HepG2 (cell line): Measurements from ENCODE around the gene HMGN1. TPM values are rescaled to one million over a fixed set of nuclear protein-coding genes. Genes with fewer than 3 reads are reported as not detected.
A peak's percentile ranks its signal among the peaks of the same experiment; 100 is the strongest.

Experiments
- ATAC-seq: fragments of 200-7000 bp; cut with Tn5 transposase; 3 replicates; pipeline ENCODE4 v1.9.1; 2020; ENCODE audit warnings: mild to moderate bottlenecking, moderate library complexity
- BruUV-seq: library from RNA; stranded (reverse); fragments of 400-500 nt; replicated peaks from 2 replicates; lab custom pipeline; 2021; lab: Mats Ljungman, UMichigan
- CTCF ChIA-PET: fragments of 300-600 bp; formaldehyde crosslinking; extraction: SDS; loops from one replicate; lab custom pipeline; 2021; ENCODE audit warnings: low total read pairs, inconsistent platforms, low intra/inter-chr PET ratio; lab: Yijun Ruan, JAX
- POLR2A ChIA-PET: fragments of 350-600 bp; sonication (Branson Sonifier 250); formaldehyde crosslinking; loops from one replicate; lab custom pipeline; 2020; ENCODE audit warnings: antibody characterized with exemption, inconsistent platforms; lab: Yijun Ruan, JAX
- DNase-seq: peaks from one replicate; pipeline ENCODE4 v3.0.0-alpha.2; 2015; ENCODE audit warnings: low spot score
- FAIRE-seq: peaks from 3 replicates; lab custom pipeline; 2011; peaks lifted over from hg19 to GRCh38; lab: Jason Lieb, UNC
- H2AFZ ChIP-seq: one replicate; pipeline ENCODE4 v1.6.1; 2011; ENCODE audit warnings: low read length, inconsistent platforms
- H3K27ac ChIP-seq: fragments of 300-600 bp; 3 replicates; pipeline ENCODE4 v1.8.0; 2011; ENCODE audit warnings: mixed run types, mild to moderate bottlenecking, mixed read lengths, low read length, inconsistent platforms; ENCODE audit not compliant: insufficient read depth; ENCODE audit errors: extremely low read length
- H3K27me3 ChIP-seq, 2 experiments: fragments of 200-600 bp in 1 of 2; 2 replicates in 1 of 2; 3 replicates in 1 of 2; pipeline versions ENCODE4 v1.6.0 to v1.8.0; 2011; ENCODE audit warnings: low read length in 2 of 2, mild to moderate bottlenecking in 2 of 2, moderate library complexity in 2 of 2, inconsistent platforms in 1 of 2; ENCODE audit not compliant: insufficient read depth in 2 of 2, control insufficient read depth in 1 of 2
- H3K36me3 ChIP-seq, 2 experiments: fragments of 200-600 bp in 1 of 2; replicated peaks in 1 of 2; 2 replicates in 1 of 2; 3 replicates in 1 of 2; pipeline versions ENCODE4 v1.5.1 to v1.8.0; 2011; ENCODE audit warnings: low read length in 2 of 2, inconsistent platforms in 1 of 2; ENCODE audit not compliant: insufficient read depth in 2 of 2, control insufficient read depth in 1 of 2
- H3K4me1 ChIP-seq: 2 replicates; pipeline ENCODE4 v1.5.1; 2012; ENCODE audit warnings: low read length, inconsistent platforms; ENCODE audit not compliant: insufficient read depth
- H3K4me2 ChIP-seq: 2 replicates; pipeline ENCODE4 v1.6.0; 2011; ENCODE audit warnings: low read depth, low read length, inconsistent platforms
- H3K4me3 ChIP-seq, 3 experiments: fragments of 200-600 bp in 1 of 3; sonication (generic), shearing (Covaris generic) in 1 of 3; replicated peaks in 1 of 3; 2 replicates each; pipeline ENCODE4 v1.5.1; 2011 to 2016; ENCODE audit warnings: low read length in 3 of 3, inconsistent platforms in 2 of 3, low read depth in 2 of 3, mild to moderate bottlenecking in 2 of 3, control low read depth in 1 of 3, mixed read lengths in 1 of 3; ENCODE audit not compliant: insufficient read depth in 1 of 3
- H3K79me2 ChIP-seq: one replicate; pipeline ENCODE4 v1.6.1; 2011; ENCODE audit warnings: low read length, inconsistent platforms; ENCODE audit not compliant: insufficient read depth
- H3K9ac ChIP-seq: 2 replicates; pipeline ENCODE4 v1.6.0; 2011; ENCODE audit warnings: mild to moderate bottlenecking, low read depth, low read length, inconsistent platforms; ENCODE audit not compliant: insufficient read depth
- H3K9me3 ChIP-seq: 2 replicates; pipeline ENCODE4 v1.5.1; 2012; ENCODE audit warnings: mild to moderate bottlenecking, low read length
- H4K20me1 ChIP-seq: 2 replicates; pipeline ENCODE4 v1.6.0; 2011; ENCODE audit warnings: inconsistent platforms, mild to moderate bottlenecking, low read length, moderate library complexity; ENCODE audit not compliant: insufficient read depth
- ETV5 ChIP-seq: IDR thresholded peaks from 2 replicates; pipeline ENCODE4 v1.6.1; 2018; ENCODE audit warnings: missing biosample characterization, missing genetic modification reagents, inconsistent platforms, borderline replicate concordance
- FOXA1 ChIP-seq, 2 experiments: fragments of 450-650 bp in 1 of 2; sonication (generic) in 1 of 2; formaldehyde crosslinking in 1 of 2; IDR thresholded peaks; 2 replicates each; pipeline versions ENCODE4 v1.4.0 to v1.6.1; 2016 to 2020; ENCODE audit warnings: missing genetic modification reagents in 1 of 2
- HDAC2 ChIP-seq: sonication (generic); formaldehyde crosslinking; IDR thresholded peaks from 2 replicates; pipeline ENCODE4 v1.4.0; 2020; ENCODE audit warnings: missing genetic modification reagents
- MEIS1 ChIP-seq: sonication (generic); formaldehyde crosslinking; IDR thresholded peaks from 2 replicates; pipeline ENCODE4 v1.9.0; 2021; ENCODE audit warnings: mild to moderate bottlenecking, missing genetic modification reagents, moderate library complexity, borderline replicate concordance
- PPARG ChIP-seq: conservative IDR thresholded peaks from 2 replicates; pipeline ENCODE4 v1.6.1; 2016; ENCODE audit warnings: missing biosample characterization, missing genetic modification reagents
- SRSF9 ChIP-seq: fragments of 200-400 bp; formaldehyde crosslinking; IDR thresholded peaks from 2 replicates; pipeline ENCODE4 v1.6.1; 2018; ENCODE audit warnings: borderline replicate concordance, mild to moderate bottlenecking, low read depth, low read length; ENCODE audit not compliant: insufficient read depth, poor library complexity, severe bottlenecking
- ZNF567 ChIP-seq: sonication (generic); formaldehyde crosslinking; IDR thresholded peaks from 2 replicates; pipeline ENCODE4 v1.8.1; 2023; ENCODE audit warnings: mild to moderate bottlenecking, missing genetic modification reagents, borderline replicate concordance
- ZNF598 ChIP-seq: sonication (generic); formaldehyde crosslinking; IDR thresholded peaks from 2 replicates; pipeline ENCODE4 v1.5.1; 2020; ENCODE audit warnings: mild to moderate bottlenecking, missing genetic modification reagents, borderline replicate concordance
- WGBS: methylation state at CpG from one replicate; pipeline ENCODE4 v1.1.6; 2017; ENCODE audit warnings: low lambda C conversion rate; 5-methylcytosine and 5-hydroxymethylcytosine counted together
- in situ Hi-C: cut with HindIII; loops from 2 replicates; pipeline ENCODE4 v1.10.0; 2017; ENCODE audit warnings: low pct_unique_long_range_greater_than_20kb; ENCODE audit not compliant: extremely low pct_ligation_motif_present
- intact Hi-C: fragments of 100-400 bp; cut with micrococcal nuclease; formaldehyde crosslinking; loops from one replicate; pipeline ENCODE4 v1.10.0; 2022; ENCODE audit not compliant: unreplicated experiment
- polyA plus RNA-seq, 8 experiments: library from polyadenylated mRNA; depleted of rRNA in 3 of 8; stranded (reverse) in 7 of 8; unstranded in 1 of 8; fragments of >200 nt; fragmentation: Illumina TruSeq in 4 of 8; extraction: Trizol in 4 of 8; gene quantifications; 2 replicates each; pipeline versions ENCODE4 v1.2.1 to v1.2.3, GENCODE V29; 2011 to 2016; ENCODE audit warnings: low read depth in 4 of 8, missing spikeins in 1 of 8, mixed read lengths in 1 of 8; ENCODE audit not compliant: insufficient read depth in 1 of 8
- total RNA-seq, 5 experiments: library from RNA; depleted of rRNA; stranded (reverse); fragments of >200 nt; fragmentation: Illumina TruSeq; extraction: Trizol; gene quantifications; 2 replicates each; pipeline ENCODE4 v1.2.3, GENCODE V29; 2016; ENCODE audit warnings: low read depth in 1 of 5
- TF ChIP-seq, protein P1 (sequence below): sonication (generic); formaldehyde crosslinking; IDR thresholded peaks from 2 replicates; pipeline ENCODE4 v1.8.1; 2023; ENCODE audit warnings: missing genetic modification reagents, mild to moderate bottlenecking, borderline replicate concordance
- TF ChIP-seq, protein P2 (sequence below): sonication (generic); formaldehyde crosslinking; IDR thresholded peaks from 2 replicates; pipeline ENCODE4 v1.4.0; 2020; ENCODE audit warnings: missing genetic modification reagents, borderline replicate concordance
- TF ChIP-seq, protein P3 (sequence below): sonication (generic); formaldehyde crosslinking; IDR thresholded peaks from 2 replicates; pipeline ENCODE4 v1.4.0; 2020; ENCODE audit warnings: missing genetic modification reagents
- TF ChIP-seq, protein P4 (sequence below): sonication (generic); formaldehyde crosslinking; IDR thresholded peaks from 2 replicates; pipeline ENCODE4 v1.5.0; 2020; ENCODE audit warnings: mild to moderate bottlenecking, missing genetic modification reagents

The HMGN1 gene
- total and polyA plus RNA-seq, 2 of the 13 experiments (the other 11 are each of a cell fraction or from before 2014, with no cell fraction given) = 104 to 286 TPM

DNA sequence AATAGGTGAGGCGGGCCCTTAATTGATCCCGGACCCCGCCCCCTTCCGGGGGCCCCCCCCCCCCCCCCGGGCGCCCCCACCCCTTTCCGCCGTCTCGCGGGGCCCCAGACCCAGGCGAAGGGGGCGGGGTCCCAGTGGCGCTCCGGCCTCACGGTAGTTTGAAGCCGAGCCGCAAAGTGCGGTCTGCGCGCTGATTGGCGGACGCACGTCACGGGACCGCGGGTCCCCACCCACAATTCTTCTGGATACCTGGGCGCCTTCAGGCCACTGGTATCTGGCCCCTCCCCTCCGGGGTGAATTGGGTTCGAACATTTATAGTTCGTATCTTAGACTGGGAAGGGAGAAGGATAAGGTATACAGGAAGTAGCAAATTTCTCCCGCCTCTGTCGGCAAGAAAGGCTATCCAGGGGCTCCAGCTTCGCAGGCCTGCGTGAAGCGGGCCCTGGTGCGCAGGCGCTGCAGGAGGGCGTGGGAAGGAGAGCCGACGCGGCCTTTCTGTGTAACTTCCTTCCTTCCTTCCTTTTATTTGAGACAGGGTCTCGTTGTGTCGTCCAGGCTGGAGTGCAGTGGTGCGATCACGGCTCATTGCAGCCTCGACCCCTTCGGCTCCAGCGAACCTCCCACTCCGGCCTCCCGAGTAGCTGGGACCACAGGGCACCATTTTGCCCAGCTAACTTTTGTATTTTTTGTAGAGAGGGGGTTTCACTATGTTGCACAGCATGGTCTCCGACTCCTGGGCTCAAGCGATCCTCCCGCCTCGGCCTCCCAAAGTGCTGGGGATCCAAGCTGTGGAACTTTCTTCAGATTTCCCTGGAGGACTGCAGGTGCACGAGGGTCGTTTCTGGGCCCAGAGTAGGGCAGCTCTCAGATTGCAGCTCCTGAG, 564 bp upstream of the HMGN1 start:
- Histone ChIP-seq H3K9ac (peak overlapping the region; percentile 88), H3K9me3 (no peaks in the 10 kb centered on the region), H4K20me1 (peaks cover 11% of the 10 kb centered on the region), H3K27ac (peak overlapping the region; percentile 96), H3K4me2 (peak overlapping the region; percentile 82), H3K27me3 (no peaks in the 10 kb centered on the region; a peak in 1 of 5 replicates), H3K36me3 (peaks cover 0 to 14% of the 10 kb centered on the region in 2 experiments; a peak in 3 of 5 replicates), H3K79me2 (peaks cover 39% of the 10 kb centered on the region), H3K4me3 (peak overlapping the region; percentile 73 to 83 (median 82)), H3K4me1 (peaks cover 40% of the 10 kb centered on the region), H2AFZ (peak overlapping the region; percentile 82)
- under 1% methylated on average over 27 of the region's 56 CpGs for WGBS
- intact Hi-C loops (loop anchor here (2.0 kb wide), 1 partner anchor 37 kb away; the partner anchor contains the start of gene BRWD1), in situ Hi-C loops (loop anchor here (5.0 to 10.0 kb wide), 2 partner anchors 38 to 95 kb away; partner anchors contain the start of gene LCA5L)
- CTCF ChIA-PET = no interaction called here
- peak; percentile 60 for FAIRE-seq
- peak; percentile 95 for ATAC-seq
- DNase-seq = peak; percentile 93
- POLR2A ChIA-PET = interaction anchor here (0.6 to 4.1 kb wide), 12 partner anchors 10 to 166 kb away, joined by 3 to 38 read pairs (median 5); partner anchors contain the start of genes BRWD1 and PSMG1
- TSS peak; percentile 87 for BruUV-seq
- TF ChIP-seq MEIS1 (peak; percentile 65; the same call in 1 of the 2 replicates), HDAC2 (CRISPR knock-in tag) (peak; percentile 29; the same call in 1 of the 2 replicates), ZNF598 (CRISPR knock-in tag) (peak; percentile 36; the same call in 1 of the 2 replicates), PPARG (CRISPR knock-in tag) (0 out of 2 replicates have a peak, but pooled peaks have one; percentile 14), ZNF567 (CRISPR knock-in tag) (0 out of 2 replicates have a peak, but pooled peaks have one; percentile 50), ETV5 (CRISPR knock-in tag) (peak; percentile 59), FOXA1 (IDR thresholded peaks at IDR 0.05) (no peak), FOXA1 (CRISPR knock-in tag; IDR thresholded peaks at IDR 0.05) (peak; percentile 32; the same call in 1 of the 2 replicates), SRSF9 (no peak)
- TF ChIP-seq, protein P1, sequence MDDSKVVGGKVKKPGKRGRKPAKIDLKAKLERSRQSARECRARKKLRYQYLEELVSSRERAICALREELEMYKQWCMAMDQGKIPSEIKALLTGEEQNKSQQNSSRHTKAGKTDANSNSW (CRISPR knock-in tag) = peak; percentile 21; the same call in 1 of the 2 replicates
- TF ChIP-seq, protein P2, sequence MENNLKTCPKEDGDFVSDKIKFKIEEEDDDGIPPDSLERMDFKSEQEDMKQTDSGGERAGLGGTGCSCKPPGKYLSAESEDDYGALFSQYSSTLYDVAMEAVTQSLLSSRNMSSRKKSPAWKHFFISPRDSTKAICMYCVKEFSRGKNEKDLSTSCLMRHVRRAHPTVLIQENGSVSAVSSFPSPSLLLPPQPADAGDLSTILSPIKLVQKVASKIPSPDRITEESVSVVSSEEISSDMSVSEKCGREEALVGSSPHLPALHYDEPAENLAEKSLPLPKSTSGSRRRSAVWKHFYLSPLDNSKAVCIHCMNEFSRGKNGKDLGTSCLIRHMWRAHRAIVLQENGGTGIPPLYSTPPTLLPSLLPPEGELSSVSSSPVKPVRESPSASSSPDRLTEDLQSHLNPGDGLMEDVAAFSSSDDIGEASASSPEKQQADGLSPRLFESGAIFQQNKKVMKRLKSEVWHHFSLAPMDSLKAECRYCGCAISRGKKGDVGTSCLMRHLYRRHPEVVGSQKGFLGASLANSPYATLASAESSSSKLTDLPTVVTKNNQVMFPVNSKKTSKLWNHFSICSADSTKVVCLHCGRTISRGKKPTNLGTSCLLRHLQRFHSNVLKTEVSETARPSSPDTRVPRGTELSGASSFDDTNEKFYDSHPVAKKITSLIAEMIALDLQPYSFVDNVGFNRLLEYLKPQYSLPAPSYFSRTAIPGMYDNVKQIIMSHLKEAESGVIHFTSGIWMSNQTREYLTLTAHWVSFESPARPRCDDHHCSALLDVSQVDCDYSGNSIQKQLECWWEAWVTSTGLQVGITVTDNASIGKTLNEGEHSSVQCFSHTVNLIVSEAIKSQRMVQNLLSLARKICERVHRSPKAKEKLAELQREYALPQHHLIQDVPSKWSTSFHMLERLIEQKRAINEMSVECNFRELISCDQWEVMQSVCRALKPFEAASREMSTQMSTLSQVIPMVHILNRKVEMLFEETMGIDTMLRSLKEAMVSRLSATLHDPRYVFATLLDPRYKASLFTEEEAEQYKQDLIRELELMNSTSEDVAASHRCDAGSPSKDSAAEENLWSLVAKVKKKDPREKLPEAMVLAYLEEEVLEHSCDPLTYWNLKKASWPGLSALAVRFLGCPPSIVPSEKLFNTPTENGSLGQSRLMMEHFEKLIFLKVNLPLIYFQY (CRISPR knock-in tag) = no peak
- TF ChIP-seq, protein P3, sequence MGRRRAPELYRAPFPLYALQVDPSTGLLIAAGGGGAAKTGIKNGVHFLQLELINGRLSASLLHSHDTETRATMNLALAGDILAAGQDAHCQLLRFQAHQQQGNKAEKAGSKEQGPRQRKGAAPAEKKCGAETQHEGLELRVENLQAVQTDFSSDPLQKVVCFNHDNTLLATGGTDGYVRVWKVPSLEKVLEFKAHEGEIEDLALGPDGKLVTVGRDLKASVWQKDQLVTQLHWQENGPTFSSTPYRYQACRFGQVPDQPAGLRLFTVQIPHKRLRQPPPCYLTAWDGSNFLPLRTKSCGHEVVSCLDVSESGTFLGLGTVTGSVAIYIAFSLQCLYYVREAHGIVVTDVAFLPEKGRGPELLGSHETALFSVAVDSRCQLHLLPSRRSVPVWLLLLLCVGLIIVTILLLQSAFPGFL (CRISPR knock-in tag) = no peak
- TF ChIP-seq, protein P4, sequence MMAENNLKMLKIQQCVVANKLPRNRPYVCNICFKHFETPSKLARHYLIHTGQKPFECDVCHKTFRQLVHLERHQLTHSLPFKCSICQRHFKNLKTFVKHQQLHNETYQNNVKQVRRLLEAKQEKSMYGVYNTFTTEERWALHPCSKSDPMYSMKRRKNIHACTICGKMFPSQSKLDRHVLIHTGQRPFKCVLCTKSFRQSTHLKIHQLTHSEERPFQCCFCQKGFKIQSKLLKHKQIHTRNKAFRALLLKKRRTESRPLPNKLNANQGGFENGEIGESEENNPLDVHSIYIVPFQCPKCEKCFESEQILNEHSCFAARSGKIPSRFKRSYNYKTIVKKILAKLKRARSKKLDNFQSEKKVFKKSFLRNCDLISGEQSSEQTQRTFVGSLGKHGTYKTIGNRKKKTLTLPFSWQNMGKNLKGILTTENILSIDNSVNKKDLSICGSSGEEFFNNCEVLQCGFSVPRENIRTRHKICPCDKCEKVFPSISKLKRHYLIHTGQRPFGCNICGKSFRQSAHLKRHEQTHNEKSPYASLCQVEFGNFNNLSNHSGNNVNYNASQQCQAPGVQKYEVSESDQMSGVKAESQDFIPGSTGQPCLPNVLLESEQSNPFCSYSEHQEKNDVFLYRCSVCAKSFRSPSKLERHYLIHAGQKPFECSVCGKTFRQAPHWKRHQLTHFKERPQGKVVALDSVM (CRISPR knock-in tag) = peak; percentile 99
